RCC 7860 (cell line): ENCODE data around the gene RNPS1.

ENCODE experiments used
- DNase-seq: peaks from one replicate; pipeline ENCODE4 v3.0.0-alpha.2; 2015; ENCODE audit warnings: low spot score
- FAIRE-seq: peaks from 2 replicates; lab custom pipeline; 2012; peaks lifted over from hg19 to GRCh38; lab: Jason Lieb, UNC

RNPS1 gene

GRCh38 chr16:2237493-2238149 lies 30.3 kb downstream of the RNPS1 start:
- no peak for DNase-seq
- FAIRE-seq, result no peak

- no peak for DNase-seq
- no peak for FAIRE-seq
Observed at GRCh38 chr16:2237102-2237482, 30.8 kb downstream of the RNPS1 start.

GRCh38 chr16:2236337-2237101 lies 31.4 kb downstream of the RNPS1 start, which contains the start of gene DNASE1L2:
Gene DNASE1L2 (plus strand): TSS chr16:2236444. CDS start chr16:2236817, 373 bp downstream.
- DNase-seq (no peak), FAIRE-seq (no peak)

- DNase-seq (no peak), FAIRE-seq (no peak)
Observed at GRCh38 chr16:2235695-2236336, 32.1 kb downstream of the RNPS1 start.

GRCh38 chr16:2235234-2235651 lies 32.7 kb downstream of the RNPS1 start:
- no peak for DNase-seq
- no peak for FAIRE-seq

GRCh38 chr16:2234813-2235170 lies 33.1 kb downstream of the RNPS1 start:
- FAIRE-seq, result no peak

GRCh38 chr16:2233872-2234812 lies 33.8 kb downstream of the RNPS1 start:
- no peak for DNase-seq

More at GRCh38 chr16:2234813-2235170, 33.1 kb downstream of the RNPS1 start:
- DNase-seq, result no peak

GRCh38 chr16:2233046-2233775 lies 34.7 kb downstream of the RNPS1 start:
- DNase-seq, result no peak
- no peak for FAIRE-seq

More at GRCh38 chr16:2233872-2234812, 33.8 kb downstream of the RNPS1 start:
- FAIRE-seq, result no peak

- no peak for DNase-seq
- FAIRE-seq, result no peak
Observed at GRCh38 chr16:2232094-2232990, 35.6 kb downstream of the RNPS1 start.

- FAIRE-seq, result no peak
- no peak for DNase-seq
Observed at GRCh38 chr16:2231016-2231931, 36.7 kb downstream of the RNPS1 start.

- no peak for DNase-seq
- FAIRE-seq, result no peak
Observed at GRCh38 chr16:2230376-2230775, 37.5 kb downstream of the RNPS1 start.

- no peak for FAIRE-seq
- DNase-seq, result no peak
Observed at GRCh38 chr16:2229632-2230250, 38.2 kb downstream of the RNPS1 start.

- no peak for DNase-seq
- no peak for FAIRE-seq
Observed at GRCh38 chr16:2229091-2229490, 38.8 kb downstream of the RNPS1 start.

GRCh38 chr16:2228161-2228824 lies 39.6 kb downstream of the RNPS1 start:
- DNase-seq (no peak), FAIRE-seq (no peak)

- no peak for DNase-seq
- no peak for FAIRE-seq
Observed at GRCh38 chr16:2226918-2227317, 41.0 kb downstream of the RNPS1 start.

- no peak for DNase-seq
Observed at GRCh38 chr16:2226245-2226793, 41.6 kb downstream of the RNPS1 start.

More at GRCh38 chr16:2226245-2226793, 41.6 kb downstream of the RNPS1 start:
- no peak for FAIRE-seq
